Measurements from ENCODE around the gene SERPINE3.

SERPINE3 gene

GRCh38 chr13:51343475-51343874 is 4.0 kb downstream of the SERPINE3 start:
- H3K9ac ChIP-seq (ENCODE audit: low read length), result no peak overlapping the region
- no peaks in the 10 kb centered on the region for H3K9me3 ChIP-seq (ENCODE audit: low read length)
- H3K36me3 ChIP-seq (ENCODE audit: insufficient read depth, low read length), result no peaks in the 10 kb centered on the region
- H3K27ac ChIP-seq (ENCODE audit: low read depth, low read length), result no peak overlapping the region
- H3K27me3 ChIP-seq (ENCODE audit: control insufficient read depth in 1 of 2, insufficient read depth in 2 of 2, low read length in 2 of 2), result no peaks in the 10 kb centered on the region
- H3K4me1 ChIP-seq (ENCODE audit: insufficient read depth, low read length), result no peaks in the 10 kb centered on the region
- H3K4me3 ChIP-seq (ENCODE audit: low read depth in 1 of 2, low read length in 2 of 2), result no peak overlapping the region

GRCh38 chr13:51346397-51346796 is 6.9 kb downstream of the SERPINE3 start:
- Histone ChIP-seq H3K9me3 (ENCODE audit: low read length) (no peaks in the 10 kb centered on the region), H3K27ac (ENCODE audit: low read depth, low read length) (no peak overlapping the region), H3K9ac (ENCODE audit: low read length) (no peak overlapping the region), H3K36me3 (ENCODE audit: insufficient read depth, low read length) (no peaks in the 10 kb centered on the region), H3K4me3 (ENCODE audit: low read depth in 1 of 2, low read length in 2 of 2) (no peak overlapping the region), H3K4me1 (ENCODE audit: insufficient read depth, low read length) (no peaks in the 10 kb centered on the region), H3K27me3 (ENCODE audit: control insufficient read depth in 1 of 2, insufficient read depth in 2 of 2, low read length in 2 of 2) (no peaks in the 10 kb centered on the region)

DNA sequence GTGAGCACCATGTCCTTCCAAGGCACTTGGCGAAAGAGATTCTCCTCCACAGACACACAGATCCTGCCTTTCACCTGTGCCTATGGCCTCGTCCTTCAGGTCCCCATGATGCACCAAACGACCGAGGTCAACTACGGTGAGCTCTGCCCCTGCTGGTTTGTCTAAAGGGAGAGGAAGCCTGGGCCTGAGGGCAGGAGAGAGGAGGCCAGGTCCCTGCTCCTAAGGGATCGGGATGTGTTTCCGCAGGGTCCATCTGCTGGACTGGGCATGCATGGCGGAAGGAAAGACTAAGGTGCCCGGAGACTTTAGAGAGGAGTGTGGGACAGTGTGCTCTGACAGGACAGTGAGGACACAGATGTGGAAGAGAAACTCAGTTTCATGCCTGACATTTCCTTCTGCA is 7.6 kb downstream of the SERPINE3 start:
- no peaks in the 10 kb centered on the region for H3K27me3 ChIP-seq (ENCODE audit: control insufficient read depth in 1 of 2, insufficient read depth in 2 of 2, low read length in 2 of 2)
- H3K36me3 ChIP-seq (ENCODE audit: insufficient read depth, low read length), result no peaks in the 10 kb centered on the region
- H3K4me3 ChIP-seq (ENCODE audit: low read depth in 1 of 2, low read length in 2 of 2), result no peak overlapping the region
- H3K27ac ChIP-seq (ENCODE audit: low read depth, low read length), result no peak overlapping the region
- H3K9ac ChIP-seq (ENCODE audit: low read length), result no peak overlapping the region
- H3K4me1 ChIP-seq (ENCODE audit: insufficient read depth, low read length), result no peaks in the 10 kb centered on the region
- H3K9me3 ChIP-seq (ENCODE audit: low read length), result no peaks in the 10 kb centered on the region

- Histone ChIP-seq H3K27ac (ENCODE audit: low read depth, low read length) (no peak overlapping the region), H3K4me1 (ENCODE audit: insufficient read depth, low read length) (no peaks in the 10 kb centered on the region), H3K27me3 (ENCODE audit: control insufficient read depth in 1 of 2, insufficient read depth in 2 of 2, low read length in 2 of 2) (no peaks in the 10 kb centered on the region), H3K4me3 (ENCODE audit: low read depth in 1 of 2, low read length in 2 of 2) (no peak overlapping the region), H3K9ac (ENCODE audit: low read length) (no peak overlapping the region), H3K36me3 (ENCODE audit: insufficient read depth, low read length) (no peaks in the 10 kb centered on the region), H3K9me3 (ENCODE audit: low read length) (no peaks in the 10 kb centered on the region)
Measured at GRCh38 chr13:51348069-51348967, 8.8 kb downstream of the SERPINE3 start.

- no peak overlapping the region for H3K9ac ChIP-seq (ENCODE audit: low read length)
- no peaks in the 10 kb centered on the region for H3K4me1 ChIP-seq (ENCODE audit: insufficient read depth, low read length)
- no peaks in the 10 kb centered on the region for H3K36me3 ChIP-seq (ENCODE audit: insufficient read depth, low read length)
- H3K27ac ChIP-seq (ENCODE audit: low read depth, low read length), result no peak overlapping the region
- H3K27me3 ChIP-seq (ENCODE audit: control insufficient read depth in 1 of 2, insufficient read depth in 2 of 2, low read length in 2 of 2), result no peaks in the 10 kb centered on the region
- H3K9me3 ChIP-seq (ENCODE audit: low read length), result no peaks in the 10 kb centered on the region
- H3K4me3 ChIP-seq (ENCODE audit: low read depth in 1 of 2, low read length in 2 of 2), result no peak overlapping the region
Measured at GRCh38 chr13:51349016-51349415, 9.5 kb downstream of the SERPINE3 start.

DNA sequence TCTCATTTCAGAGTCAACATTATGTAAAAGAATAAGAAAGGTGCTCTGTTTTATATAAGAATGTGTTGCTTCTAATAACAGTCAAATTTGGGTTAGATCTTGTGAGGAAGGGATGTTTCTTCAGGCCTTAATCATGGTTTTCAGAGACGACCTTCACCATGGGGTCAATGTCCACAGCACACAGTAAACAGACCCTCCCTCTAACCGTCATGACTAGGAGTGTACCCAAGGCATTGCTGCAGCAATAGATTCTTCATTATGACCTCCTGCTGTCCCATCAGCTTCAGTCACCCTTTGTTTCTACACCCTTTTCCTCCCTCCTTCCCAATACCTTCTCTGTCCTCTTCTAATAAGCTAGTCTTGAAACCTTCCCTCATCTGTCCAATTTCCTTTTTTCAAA is 15.7 kb downstream of the SERPINE3 start:
- H3K36me3 ChIP-seq (ENCODE audit: insufficient read depth, low read length), result no peaks in the 10 kb centered on the region
- H3K4me3 ChIP-seq (ENCODE audit: low read depth in 1 of 2, low read length in 2 of 2), result no peak overlapping the region
- H3K4me1 ChIP-seq (ENCODE audit: insufficient read depth, low read length), result no peaks in the 10 kb centered on the region
- no peaks in the 10 kb centered on the region for H3K27me3 ChIP-seq (ENCODE audit: control insufficient read depth in 1 of 2, insufficient read depth in 2 of 2, low read length in 2 of 2)
- no peak overlapping the region for H3K27ac ChIP-seq (ENCODE audit: low read depth, low read length)
- H3K9ac ChIP-seq (ENCODE audit: low read length), result no peak overlapping the region
- H3K9me3 ChIP-seq (ENCODE audit: low read length), result no peaks in the 10 kb centered on the region

DNA sequence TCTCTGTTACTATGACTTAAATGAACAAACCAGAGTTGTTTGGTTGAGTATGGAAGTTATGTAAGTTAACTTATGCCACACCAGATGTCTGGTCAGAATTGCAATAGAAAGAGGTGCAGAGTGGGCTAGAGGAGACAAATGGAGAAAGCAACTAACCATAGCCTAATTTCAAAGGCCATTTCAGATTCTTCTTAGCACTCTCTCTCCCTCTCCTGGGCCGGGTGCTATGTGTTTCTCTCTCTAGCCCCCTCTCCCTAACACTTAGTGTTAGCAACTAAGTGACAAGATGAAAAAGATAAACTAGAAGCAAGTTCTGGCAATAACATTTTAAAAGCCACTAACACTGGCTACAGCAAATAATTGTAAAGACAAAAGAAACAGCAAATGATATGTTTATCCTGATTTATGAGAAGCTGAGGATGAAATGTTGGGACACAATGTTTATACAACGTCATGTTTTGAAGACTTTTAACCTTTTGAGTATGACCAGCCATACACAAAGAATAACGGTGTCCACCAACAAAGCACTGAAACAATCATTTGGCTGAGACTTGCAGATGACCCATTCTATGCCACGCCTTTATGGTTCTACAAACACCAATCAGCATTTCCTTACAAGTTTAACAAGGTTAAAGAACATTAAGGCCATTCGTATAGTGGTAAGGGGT is 18.6 kb downstream of the SERPINE3 start:
- Histone ChIP-seq H3K9ac (ENCODE audit: low read length) (no peak overlapping the region), H3K4me3 (ENCODE audit: low read depth in 1 of 2, low read length in 2 of 2) (no peak overlapping the region), H3K36me3 (ENCODE audit: insufficient read depth, low read length) (peaks cover 8% of the 10 kb centered on the region), H3K9me3 (ENCODE audit: low read length) (no peaks in the 10 kb centered on the region), H3K4me1 (ENCODE audit: insufficient read depth, low read length) (no peaks in the 10 kb centered on the region), H3K27ac (ENCODE audit: low read depth, low read length) (no peak overlapping the region), H3K27me3 (ENCODE audit: control insufficient read depth in 1 of 2, insufficient read depth in 2 of 2, low read length in 2 of 2) (no peaks in the 10 kb centered on the region)

GRCh38 chr13:51359352-51359751 is 19.9 kb downstream of the SERPINE3 start:
- peaks cover 10% of the 10 kb centered on the region for H3K36me3 ChIP-seq (ENCODE audit: insufficient read depth, low read length)
- H3K4me3 ChIP-seq (ENCODE audit: low read depth in 1 of 2, low read length in 2 of 2), result no peak overlapping the region
- no peaks in the 10 kb centered on the region for H3K4me1 ChIP-seq (ENCODE audit: insufficient read depth, low read length)
- H3K27me3 ChIP-seq (ENCODE audit: control insufficient read depth in 1 of 2, insufficient read depth in 2 of 2, low read length in 2 of 2), result no peaks in the 10 kb centered on the region
- H3K9ac ChIP-seq (ENCODE audit: low read length), result no peak overlapping the region
- no peak overlapping the region for H3K27ac ChIP-seq (ENCODE audit: low read depth, low read length)
- H3K9me3 ChIP-seq (ENCODE audit: low read length), result no peaks in the 10 kb centered on the region

DNA sequence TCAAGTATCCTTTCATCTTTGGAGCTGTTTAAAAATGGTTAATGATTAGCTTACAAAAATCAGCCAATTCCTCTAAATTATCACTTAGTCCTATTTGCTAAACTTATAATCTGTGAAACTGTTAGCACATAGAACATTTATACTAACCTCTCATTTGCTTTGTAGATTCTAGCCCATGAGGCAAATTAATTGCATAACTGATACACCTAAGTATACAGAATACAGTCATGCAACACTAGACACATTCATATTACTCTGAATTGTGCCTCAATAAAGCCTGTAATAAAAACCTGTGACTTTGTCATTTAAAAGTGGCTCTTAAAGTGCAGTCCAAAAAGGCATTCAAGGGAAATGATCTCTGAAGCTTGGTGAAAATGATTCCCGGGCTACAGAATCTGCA is 21.0 kb downstream of the SERPINE3 start:
- H3K36me3 ChIP-seq (ENCODE audit: insufficient read depth, low read length), result peaks cover 16% of the 10 kb centered on the region
- no peaks in the 10 kb centered on the region for H3K9me3 ChIP-seq (ENCODE audit: low read length)
- no peaks in the 10 kb centered on the region for H3K4me1 ChIP-seq (ENCODE audit: insufficient read depth, low read length)
- no peak overlapping the region for H3K27ac ChIP-seq (ENCODE audit: low read depth, low read length)
- no peaks in the 10 kb centered on the region for H3K27me3 ChIP-seq (ENCODE audit: control insufficient read depth in 1 of 2, insufficient read depth in 2 of 2, low read length in 2 of 2)
- no peak overlapping the region for H3K9ac ChIP-seq (ENCODE audit: low read length)
- H3K4me3 ChIP-seq (ENCODE audit: low read depth in 1 of 2, low read length in 2 of 2), result no peak overlapping the region

- no peaks in the 10 kb centered on the region for H3K4me1 ChIP-seq (ENCODE audit: insufficient read depth, low read length)
- H3K27me3 ChIP-seq (ENCODE audit: control insufficient read depth in 1 of 2, insufficient read depth in 2 of 2, low read length in 2 of 2), result no peaks in the 10 kb centered on the region
- no peak overlapping the region for H3K27ac ChIP-seq (ENCODE audit: low read depth, low read length)
- no peaks in the 10 kb centered on the region for H3K9me3 ChIP-seq (ENCODE audit: low read length)
- peaks cover 16% of the 10 kb centered on the region for H3K36me3 ChIP-seq (ENCODE audit: insufficient read depth, low read length)
- H3K4me3 ChIP-seq (ENCODE audit: low read depth in 1 of 2, low read length in 2 of 2), result no peak overlapping the region
- H3K9ac ChIP-seq (ENCODE audit: low read length), result no peak overlapping the region
Measured at GRCh38 chr13:51361106-51361505, 21.6 kb downstream of the SERPINE3 start.

DNA sequence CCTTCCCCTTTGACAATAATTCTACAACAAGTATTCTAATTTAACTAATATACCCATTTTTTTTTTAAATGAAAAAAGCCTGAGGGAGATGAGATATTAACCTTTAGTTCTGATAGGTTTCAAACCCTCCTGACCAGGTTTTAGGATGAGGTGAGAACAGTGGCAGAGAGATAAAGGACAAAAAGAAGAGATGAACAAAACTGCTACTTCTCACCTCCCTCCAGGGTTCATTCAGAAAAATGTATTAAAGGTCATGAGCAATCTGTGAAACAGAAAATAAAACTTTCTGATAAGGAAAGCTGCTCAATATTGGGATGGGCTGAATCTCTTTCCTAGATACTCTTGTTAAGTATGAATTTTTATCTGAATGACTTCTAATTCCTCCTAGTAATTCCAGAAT is 24.1 kb downstream of the SERPINE3 start:
- Histone ChIP-seq H3K27me3 (ENCODE audit: control insufficient read depth in 1 of 2, insufficient read depth in 2 of 2, low read length in 2 of 2) (no peaks in the 10 kb centered on the region), H3K9me3 (ENCODE audit: low read length) (no peaks in the 10 kb centered on the region), H3K27ac (ENCODE audit: low read depth, low read length) (no peak overlapping the region), H3K4me3 (ENCODE audit: low read depth in 1 of 2, low read length in 2 of 2) (no peak overlapping the region), H3K9ac (ENCODE audit: low read length) (no peak overlapping the region), H3K36me3 (ENCODE audit: insufficient read depth, low read length) (peaks cover 36% of the 10 kb centered on the region), H3K4me1 (ENCODE audit: insufficient read depth, low read length) (no peaks in the 10 kb centered on the region)

Data from muscle layer of colon (tissue), 2 donors.